ENCODE measurements around the gene POU2AF3. TPM values are rescaled to one million over a fixed set of nuclear protein-coding genes. Genes with fewer than 3 reads are reported as not detected.
"Not testable (repeated sequence)": the region's sequence is repeated elsewhere in the genome, so short reads cannot be mapped to it uniquely, and the experiment has no call there.

Gene POU2AF3
- total RNA-seq, 1 donor from 2014 or later, result not detected

- no peak for DNase-seq
Observed at GRCh38 chr11:111301004-111301841, 2.9 kb downstream of the POU2AF3 start.

GRCh38 chr11:111301842-111302118 is 3.4 kb downstream of the POU2AF3 start:
- DNase-seq, result no peak

GRCh38 chr11:111302298-111302697 is 4.0 kb downstream of the POU2AF3 start:
- no peak for DNase-seq

GRCh38 chr11:111303461-111303860 is 5.1 kb downstream of the POU2AF3 start:
- no peak for DNase-seq

- no peak for DNase-seq
Observed at GRCh38 chr11:111305162-111305802, 6.9 kb downstream of the POU2AF3 start.

- no peak for DNase-seq
Observed at GRCh38 chr11:111305876-111306275, 7.5 kb downstream of the POU2AF3 start.

GRCh38 chr11:111306321-111306720 is 8.0 kb downstream of the POU2AF3 start:
- DNase-seq, result no peak

- DNase-seq, result no peak
Observed at GRCh38 chr11:111307472-111308108, 9.2 kb downstream of the POU2AF3 start.

GRCh38 chr11:111308140-111308539 is 9.8 kb downstream of the POU2AF3 start:
- DNase-seq, result no peak

- no peak for DNase-seq
Observed at GRCh38 chr11:111309215-111309915, 11.0 kb downstream of the POU2AF3 start.

GRCh38 chr11:111310088-111310487 is 11.7 kb downstream of the POU2AF3 start:
- no peak for DNase-seq

- no peak for DNase-seq
Observed at GRCh38 chr11:111310723-111311122, 12.4 kb downstream of the POU2AF3 start.

GRCh38 chr11:111312076-111312475 is 13.7 kb downstream of the POU2AF3 start:
- no peak for DNase-seq

- DNase-seq, result no peak
Observed at GRCh38 chr11:111319296-111319695, 20.9 kb downstream of the POU2AF3 start.

GRCh38 chr11:111320199-111320598 is 21.9 kb downstream of the POU2AF3 start:
- not testable (repeated sequence) for DNase-seq

- DNase-seq, result no peak
Observed at GRCh38 chr11:111320728-111321568, 22.6 kb downstream of the POU2AF3 start.

GRCh38 chr11:111322534-111322933 is 24.2 kb downstream of the POU2AF3 start:
- no peak for DNase-seq

GRCh38 chr11:111324277-111324720 is 26.0 kb downstream of the POU2AF3 start:
- no peak for DNase-seq

GRCh38 chr11:111325259-111325658 is 26.9 kb downstream of the POU2AF3 start:
- DNase-seq, result no peak

GRCh38 chr11:111326824-111327223 is 28.5 kb downstream of the POU2AF3 start:
- DNase-seq, result no peak

- no peak for DNase-seq
Observed at GRCh38 chr11:111327908-111328624, 29.7 kb downstream of the POU2AF3 start.

All from dermis blood vessel endothelial cell (primary cell).